ENCODE measurements around the gene TENM4.
A peak's percentile ranks its signal among the peaks of the same experiment; 100 is the strongest.

The TENM4 gene

GRCh38 chr11:79440571-79441460, at the start of gene TENM4:
Gene TENM4 (minus strand): TSS chr11:79441030. CDS start chr11:79069944, 371,086 bp downstream.
- DNase-seq (ENCODE audit: low read depth), result peak; percentile 70
- H3K4me3 ChIP-seq (ENCODE audit: low read depth, low read length), result peak within 1 kb of the TSS; percentile 52

GRCh38 chr11:79488286-79488685, 47.5 kb upstream of the TENM4 start:
- no peak for TF ChIP-seq CTCF (conservative IDR thresholded peaks at IDR 0.05; ENCODE audit: low read depth, low read length)
- DNase-seq (ENCODE audit: low read depth), result no peak
- H3K4me3 ChIP-seq (ENCODE audit: low read depth, low read length), result no peak overlapping the region

More at GRCh38 chr11:79440571-79441460, at the start of gene TENM4:
- TF ChIP-seq CTCF (conservative IDR thresholded peaks at IDR 0.05; ENCODE audit: low read depth, low read length), result no peak

- H3K4me3 ChIP-seq (ENCODE audit: low read depth, low read length), result no peak overlapping the region
- TF ChIP-seq CTCF (conservative IDR thresholded peaks at IDR 0.05; ENCODE audit: low read depth, low read length), result no peak
- DNase-seq (ENCODE audit: low read depth), result no peak
These were observed 46.6 kb upstream of the TENM4 start for GRCh38 chr11:79487412-79487811.

- no peak for TF ChIP-seq CTCF (conservative IDR thresholded peaks at IDR 0.05; ENCODE audit: low read depth, low read length)
- H3K4me3 ChIP-seq (ENCODE audit: low read depth, low read length), result no peak overlapping the region
- no peak for DNase-seq (ENCODE audit: low read depth)
These were observed 45.6 kb upstream of the TENM4 start for GRCh38 chr11:79486242-79486984.

GRCh38 chr11:79485694-79486093, 44.9 kb upstream of the TENM4 start:
- no peak for TF ChIP-seq CTCF (conservative IDR thresholded peaks at IDR 0.05; ENCODE audit: low read depth, low read length)
- no peak overlapping the region for H3K4me3 ChIP-seq (ENCODE audit: low read depth, low read length)
- no peak for DNase-seq (ENCODE audit: low read depth)

GRCh38 chr11:79484872-79485271, 44.0 kb upstream of the TENM4 start:
- TF ChIP-seq CTCF (conservative IDR thresholded peaks at IDR 0.05; ENCODE audit: low read depth, low read length), result no peak
- H3K4me3 ChIP-seq (ENCODE audit: low read depth, low read length), result no peak overlapping the region
- DNase-seq (ENCODE audit: low read depth), result no peak

Data from choroid plexus epithelial cell (primary cell).